Prostate gland (tissue), 2 donors: ENCODE results near the gene SLC7A4. TPM values are rescaled to one million over a fixed set of nuclear protein-coding genes. Genes with fewer than 3 reads are reported as not detected.
"Not testable (repeated sequence)": the region's sequence is repeated elsewhere in the genome, so short reads cannot be mapped to it uniquely, and the experiment has no call there.

Experiments
- DNase-seq: peaks from one replicate; pipeline ENCODE4 v3.0.0-alpha.2; 2019; ENCODE audit warnings: low spot score
- H3K27ac ChIP-seq, 2 donors: fragments of 200-600 bp; sonication (generic); 2 replicates each; pipeline ENCODE4 v1.5.1; 2017 to 2019
- H3K27me3 ChIP-seq: fragments of 200-600 bp; sonication (generic); replicated peaks from 2 replicates; pipeline ENCODE4 v1.5.1; 2019; ENCODE audit not compliant: insufficient read depth
- H3K36me3 ChIP-seq, 2 donors: fragments of 200-600 bp; sonication (generic); 1 replicate in 1 of 2; 2 replicates in 1 of 2; pipeline versions ENCODE4 v1.5.1 to v1.8.1; 2017 to 2019
- H3K4me1 ChIP-seq: fragments of 200-600 bp; sonication (generic); replicated peaks from 2 replicates; pipeline ENCODE4 v1.5.1; 2019
- H3K4me3 ChIP-seq, 2 donors: fragments of 200-600 bp; sonication (generic); 2 replicates each; pipeline ENCODE4 v1.5.1; 2017 to 2019
- H3K9me3 ChIP-seq: fragments of 200-600 bp; sonication (generic); 2 replicates; pipeline ENCODE4 v1.5.1; 2017
- POLR2A ChIP-seq: fragments of 450-650 bp; IDR thresholded peaks from one replicate; pipeline ENCODE4 v1.6.1; 2016; ENCODE audit warnings: antibody characterized with exemption, mild to moderate bottlenecking
- POLR2AphosphoS5 ChIP-seq: sonication (generic); formaldehyde crosslinking; IDR thresholded peaks from one replicate; pipeline ENCODE4 v1.6.1; 2017; ENCODE audit warnings: antibody characterized with exemption
- WGBS: methylation state at CpG from one replicate; pipeline ENCODE4 v1.1.5; 2018; 5-methylcytosine and 5-hydroxymethylcytosine counted together
- intact Hi-C: fragments of 100-400 bp; cut with DNase I; formaldehyde crosslinking; loops from one replicate; pipeline ENCODE4 v1.14.2; 2022
- total RNA-seq, 2 donors: library from RNA; depleted of rRNA; stranded (reverse); fragments of >200 nt; gene quantifications; one replicate each; pipeline ENCODE4 v1.1.0, GENCODE V29; 2016
- TF ChIP-seq, protein P1 (sequence below), 4 experiments: fragments of 200-600 bp in 2 of 4; fragments of 450-650 bp in 2 of 4; sonication (generic) in 2 of 4; IDR thresholded peaks; 1 replicate in 3 of 4; 2 replicates in 1 of 4; pipeline ENCODE4 v1.5.1; 2016 to 2019; ENCODE audit warnings: antibody characterized with exemption in 4 of 4, mild to moderate bottlenecking in 2 of 4, moderate library complexity in 2 of 4

Gene SLC7A4
- total RNA-seq, 2 donors from 2014 or later, result 13.0 to 53.9 TPM

DNA sequence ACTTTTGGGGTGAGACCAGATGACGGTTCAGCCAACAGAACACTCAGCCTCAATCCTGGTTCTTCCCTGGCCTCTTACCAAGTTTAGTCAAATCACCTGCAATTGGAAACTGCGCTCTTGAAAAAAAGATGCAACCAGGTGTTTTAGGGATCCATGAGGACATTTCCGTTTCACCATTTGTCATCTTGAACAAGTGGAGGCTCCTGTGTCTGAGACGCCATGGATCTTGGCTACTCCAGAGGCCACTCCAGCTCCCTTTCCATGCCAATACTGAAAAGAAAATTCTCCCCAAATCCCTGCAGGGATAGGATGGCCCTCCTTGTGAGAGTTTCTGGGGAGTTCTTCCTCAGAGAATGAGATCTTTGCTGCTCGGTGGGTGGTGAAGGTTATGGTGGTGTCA, 41.1 kb upstream of the SLC7A4 start:
- 92% methylated on average over 5 of the region's 5 CpGs for WGBS
- Histone ChIP-seq H3K9me3 (no peaks in the 10 kb centered on the region), H3K36me3 (no peaks in the 10 kb centered on the region), H3K4me3 (no peak overlapping the region), H3K4me1 (no peaks in the 10 kb centered on the region), H3K27ac (no peak overlapping the region), H3K27me3 (no peaks in the 10 kb centered on the region)
- DNase-seq, result no peak
- intact Hi-C loops, result no loop called here
- TF ChIP-seq POLR2AphosphoS5, result no peak
- no peak for TF ChIP-seq POLR2A
- TF ChIP-seq, protein P1, sequence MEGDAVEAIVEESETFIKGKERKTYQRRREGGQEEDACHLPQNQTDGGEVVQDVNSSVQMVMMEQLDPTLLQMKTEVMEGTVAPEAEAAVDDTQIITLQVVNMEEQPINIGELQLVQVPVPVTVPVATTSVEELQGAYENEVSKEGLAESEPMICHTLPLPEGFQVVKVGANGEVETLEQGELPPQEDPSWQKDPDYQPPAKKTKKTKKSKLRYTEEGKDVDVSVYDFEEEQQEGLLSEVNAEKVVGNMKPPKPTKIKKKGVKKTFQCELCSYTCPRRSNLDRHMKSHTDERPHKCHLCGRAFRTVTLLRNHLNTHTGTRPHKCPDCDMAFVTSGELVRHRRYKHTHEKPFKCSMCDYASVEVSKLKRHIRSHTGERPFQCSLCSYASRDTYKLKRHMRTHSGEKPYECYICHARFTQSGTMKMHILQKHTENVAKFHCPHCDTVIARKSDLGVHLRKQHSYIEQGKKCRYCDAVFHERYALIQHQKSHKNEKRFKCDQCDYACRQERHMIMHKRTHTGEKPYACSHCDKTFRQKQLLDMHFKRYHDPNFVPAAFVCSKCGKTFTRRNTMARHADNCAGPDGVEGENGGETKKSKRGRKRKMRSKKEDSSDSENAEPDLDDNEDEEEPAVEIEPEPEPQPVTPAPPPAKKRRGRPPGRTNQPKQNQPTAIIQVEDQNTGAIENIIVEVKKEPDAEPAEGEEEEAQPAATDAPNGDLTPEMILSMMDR (IDR thresholded peaks at IDR 0.05), result no peak

GRCh38 chr22:21073023-21073422, 40.7 kb upstream of the SLC7A4 start:
- no peaks in the 10 kb centered on the region for H3K27me3 ChIP-seq
- WGBS, result 62% methylated on average over 3 of the region's 3 CpGs
- intact Hi-C loops, result no loop called here
- H3K36me3 ChIP-seq, result no peaks in the 10 kb centered on the region
- TF ChIP-seq, protein P1 (IDR thresholded peaks at IDR 0.05), result no peak
- TF ChIP-seq POLR2AphosphoS5, result no peak
- TF ChIP-seq POLR2A, result no peak
- no peaks in the 10 kb centered on the region for H3K9me3 ChIP-seq
- DNase-seq, result no peak
- no peaks in the 10 kb centered on the region for H3K4me1 ChIP-seq
- H3K4me3 ChIP-seq, result no peak overlapping the region
- no peak overlapping the region for H3K27ac ChIP-seq

- DNase-seq, H3K27me3 ChIP-seq, H3K4me3 ChIP-seq, H3K4me1 ChIP-seq, H3K9me3 ChIP-seq, intact Hi-C loops, H3K36me3 ChIP-seq, H3K27ac ChIP-seq: not testable (repeated sequence)
- WGBS, result 60% methylated on average over 8 of the region's 8 CpGs
Measured at GRCh38 chr22:21071796-21072195, 39.4 kb upstream of the SLC7A4 start.

- TF ChIP-seq POLR2A, result no peak
- TF ChIP-seq, protein P1 (IDR thresholded peaks at IDR 0.05), result no peak
- no peak for TF ChIP-seq POLR2AphosphoS5
- intact Hi-C loops, result no loop called here
- DNase-seq, result no peak
- Histone ChIP-seq H3K36me3 (no peaks in the 10 kb centered on the region), H3K27ac (no peak overlapping the region), H3K4me3 (no peak overlapping the region), H3K9me3 (no peaks in the 10 kb centered on the region), H3K4me1 (no peaks in the 10 kb centered on the region), H3K27me3 (no peaks in the 10 kb centered on the region)
- 91% methylated on average over 17 of the region's 17 CpGs for WGBS
Measured at GRCh38 chr22:21070690-21071615, 38.6 kb upstream of the SLC7A4 start.

- intact Hi-C loops, result no loop called here
- DNase-seq, result peak; percentile 49
- H3K9me3 ChIP-seq, result no peaks in the 10 kb centered on the region
- 35% methylated on average over 5 of the region's 5 CpGs for WGBS
- H3K36me3 ChIP-seq, result no peaks in the 10 kb centered on the region
- no peaks in the 10 kb centered on the region for H3K27me3 ChIP-seq
- TF ChIP-seq POLR2AphosphoS5 (peak; percentile 70), POLR2A (no peak)
- TF ChIP-seq, protein P1 (IDR thresholded peaks at IDR 0.05), result no peak
- no peaks in the 10 kb centered on the region for H3K4me1 ChIP-seq
- no peak overlapping the region for H3K4me3 ChIP-seq
- H3K27ac ChIP-seq, result no peak overlapping the region
Measured at GRCh38 chr22:21069375-21069774, 37.0 kb upstream of the SLC7A4 start.
